Stomach (tissue), 4 donors: Measurements from ENCODE around the gene ETHE1.

ENCODE experiments used
- EP300 ChIP-seq: sonication (generic); formaldehyde crosslinking; IDR thresholded peaks from one replicate; pipeline ENCODE4 v1.6.1; 2017; ENCODE audit warnings: antibody characterized with exemption
- POLR2AphosphoS5 ChIP-seq, 3 donors: sonication (generic); formaldehyde crosslinking; IDR thresholded peaks; one replicate each; pipeline ENCODE4 v1.6.1; 2016; ENCODE audit warnings: antibody characterized with exemption in 3 of 3
- TF ChIP-seq, protein P1 (sequence below), 7 experiments: fragments of 450-650 bp in 4 of 7; fragments of 200-600 bp in 3 of 7; sonication (generic) in 3 of 7; IDR thresholded peaks; one replicate each; pipeline ENCODE4 v1.5.1; 2016 to 2019; ENCODE audit warnings: antibody characterized with exemption in 7 of 7, control low read depth in 2 of 7, mild to moderate bottlenecking in 1 of 7

- TF ChIP-seq, protein P1, sequence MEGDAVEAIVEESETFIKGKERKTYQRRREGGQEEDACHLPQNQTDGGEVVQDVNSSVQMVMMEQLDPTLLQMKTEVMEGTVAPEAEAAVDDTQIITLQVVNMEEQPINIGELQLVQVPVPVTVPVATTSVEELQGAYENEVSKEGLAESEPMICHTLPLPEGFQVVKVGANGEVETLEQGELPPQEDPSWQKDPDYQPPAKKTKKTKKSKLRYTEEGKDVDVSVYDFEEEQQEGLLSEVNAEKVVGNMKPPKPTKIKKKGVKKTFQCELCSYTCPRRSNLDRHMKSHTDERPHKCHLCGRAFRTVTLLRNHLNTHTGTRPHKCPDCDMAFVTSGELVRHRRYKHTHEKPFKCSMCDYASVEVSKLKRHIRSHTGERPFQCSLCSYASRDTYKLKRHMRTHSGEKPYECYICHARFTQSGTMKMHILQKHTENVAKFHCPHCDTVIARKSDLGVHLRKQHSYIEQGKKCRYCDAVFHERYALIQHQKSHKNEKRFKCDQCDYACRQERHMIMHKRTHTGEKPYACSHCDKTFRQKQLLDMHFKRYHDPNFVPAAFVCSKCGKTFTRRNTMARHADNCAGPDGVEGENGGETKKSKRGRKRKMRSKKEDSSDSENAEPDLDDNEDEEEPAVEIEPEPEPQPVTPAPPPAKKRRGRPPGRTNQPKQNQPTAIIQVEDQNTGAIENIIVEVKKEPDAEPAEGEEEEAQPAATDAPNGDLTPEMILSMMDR (IDR thresholded peaks at IDR 0.05): no peak
- no peak for TF ChIP-seq EP300
- no peak for TF ChIP-seq POLR2AphosphoS5 (IDR thresholded peaks at IDR 0.05)
These were observed 45.3 kb downstream of the ETHE1 start for GRCh38 chr19:43481701-43482100.
